Fibroblast of mammary gland (primary cell): ENCODE data around the gene CYP2A13.
"Not testable (repeated sequence)": the region's sequence is repeated elsewhere in the genome, so short reads cannot be mapped to it uniquely, and the experiment has no call there.

Experiments used
- DNase-seq: peaks from one replicate; pipeline ENCODE4 v3.0.0-alpha.2; 2010; ENCODE audit warnings: low read depth
- H3K4me3 ChIP-seq: 2 replicates; pipeline ENCODE4 v1.5.1; 2011; ENCODE audit warnings: low read depth, mild to moderate bottlenecking, low read length, moderate library complexity; ENCODE audit not compliant: control insufficient read depth
- TF ChIP-seq, protein P1 (sequence below): conservative IDR thresholded peaks from 2 replicates; pipeline ENCODE4 v1.5.1; 2011; ENCODE audit warnings: low read depth, low read length, inconsistent platforms; ENCODE audit not compliant: control insufficient read depth, insufficient read depth

The CYP2A13 gene

DNA sequence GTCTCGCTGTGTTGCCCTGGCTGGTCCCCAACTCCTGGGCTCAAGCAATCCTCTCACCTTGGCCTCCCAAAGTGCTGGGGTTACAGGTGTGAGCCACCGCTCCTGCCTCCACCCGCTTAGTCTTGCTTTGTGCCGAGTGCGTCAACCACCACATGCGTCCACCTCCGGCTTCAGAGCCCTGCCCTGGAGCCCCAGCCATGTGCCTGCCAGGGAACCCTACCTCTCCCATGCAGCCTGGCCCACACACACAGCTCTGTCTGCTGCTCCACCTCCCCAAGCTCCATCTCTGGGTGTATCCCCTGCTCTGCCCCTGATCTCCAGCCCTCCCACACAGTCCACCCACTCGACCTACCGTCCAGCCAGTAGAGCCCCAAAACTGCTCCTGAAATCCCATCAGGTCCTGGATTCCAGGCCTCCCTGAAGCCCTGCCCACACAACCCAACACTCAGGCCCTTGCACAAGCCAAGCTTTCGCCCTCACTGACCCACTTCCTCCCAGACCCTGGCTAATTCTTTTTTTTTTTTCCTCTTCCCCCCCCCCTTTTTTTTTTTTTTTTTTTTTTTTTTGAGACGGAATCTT is 35.6 kb downstream of the CYP2A13 start:
- TF ChIP-seq, protein P1, sequence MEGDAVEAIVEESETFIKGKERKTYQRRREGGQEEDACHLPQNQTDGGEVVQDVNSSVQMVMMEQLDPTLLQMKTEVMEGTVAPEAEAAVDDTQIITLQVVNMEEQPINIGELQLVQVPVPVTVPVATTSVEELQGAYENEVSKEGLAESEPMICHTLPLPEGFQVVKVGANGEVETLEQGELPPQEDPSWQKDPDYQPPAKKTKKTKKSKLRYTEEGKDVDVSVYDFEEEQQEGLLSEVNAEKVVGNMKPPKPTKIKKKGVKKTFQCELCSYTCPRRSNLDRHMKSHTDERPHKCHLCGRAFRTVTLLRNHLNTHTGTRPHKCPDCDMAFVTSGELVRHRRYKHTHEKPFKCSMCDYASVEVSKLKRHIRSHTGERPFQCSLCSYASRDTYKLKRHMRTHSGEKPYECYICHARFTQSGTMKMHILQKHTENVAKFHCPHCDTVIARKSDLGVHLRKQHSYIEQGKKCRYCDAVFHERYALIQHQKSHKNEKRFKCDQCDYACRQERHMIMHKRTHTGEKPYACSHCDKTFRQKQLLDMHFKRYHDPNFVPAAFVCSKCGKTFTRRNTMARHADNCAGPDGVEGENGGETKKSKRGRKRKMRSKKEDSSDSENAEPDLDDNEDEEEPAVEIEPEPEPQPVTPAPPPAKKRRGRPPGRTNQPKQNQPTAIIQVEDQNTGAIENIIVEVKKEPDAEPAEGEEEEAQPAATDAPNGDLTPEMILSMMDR, result no peak
- H3K4me3 ChIP-seq, result no peak overlapping the region
- DNase-seq, result no peak

DNA sequence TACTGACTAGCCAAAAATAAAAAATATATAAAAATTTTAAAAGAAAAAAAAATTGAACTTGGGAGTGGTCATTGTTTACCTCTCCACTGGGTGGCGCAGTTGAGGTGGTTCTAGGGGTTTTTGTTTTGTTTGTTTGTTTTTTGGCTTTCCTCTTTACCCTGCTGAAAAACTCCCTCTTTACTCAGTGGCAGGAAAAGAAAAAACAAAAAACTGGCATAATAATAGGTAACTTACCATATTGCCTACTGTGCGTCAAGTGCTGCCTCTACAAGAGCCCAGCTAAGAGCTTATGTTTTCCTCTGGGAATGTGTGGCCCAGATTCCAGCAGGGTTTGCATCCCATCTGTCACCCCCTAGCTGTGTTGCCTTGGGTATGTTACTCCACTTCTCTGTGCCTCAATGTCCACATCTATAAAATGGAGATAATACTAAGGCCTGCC is 38.5 kb downstream of the CYP2A13 start:
- TF ChIP-seq, protein P1, result peak; percentile 59
- peak; percentile 27 for DNase-seq

DNA sequence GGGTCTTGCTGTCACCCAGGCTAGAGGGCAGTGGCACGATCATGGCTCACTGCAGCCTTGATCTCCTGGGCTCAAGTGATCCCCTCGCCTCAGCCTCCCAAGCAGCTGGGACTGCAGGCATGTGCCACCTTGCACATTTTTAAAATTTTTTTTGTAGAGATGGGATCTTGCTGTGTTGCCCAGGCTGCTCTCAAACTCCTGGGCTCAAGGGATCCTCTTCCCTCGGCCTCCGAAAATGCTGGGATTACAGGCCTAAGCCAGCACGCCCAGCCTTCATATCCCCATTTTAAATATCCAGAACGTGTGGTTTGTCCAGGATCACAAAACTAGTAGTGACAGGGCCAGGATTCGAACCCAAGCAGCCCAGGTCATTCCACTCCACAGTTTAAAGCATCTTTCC is 39.1 kb downstream of the CYP2A13 start:
- DNase-seq, H3K4me3 ChIP-seq: not testable (repeated sequence)

More for the DNA sequence above, 38.5 kb downstream of the CYP2A13 start:
- H3K4me3 ChIP-seq, result not testable (repeated sequence)

DNA sequence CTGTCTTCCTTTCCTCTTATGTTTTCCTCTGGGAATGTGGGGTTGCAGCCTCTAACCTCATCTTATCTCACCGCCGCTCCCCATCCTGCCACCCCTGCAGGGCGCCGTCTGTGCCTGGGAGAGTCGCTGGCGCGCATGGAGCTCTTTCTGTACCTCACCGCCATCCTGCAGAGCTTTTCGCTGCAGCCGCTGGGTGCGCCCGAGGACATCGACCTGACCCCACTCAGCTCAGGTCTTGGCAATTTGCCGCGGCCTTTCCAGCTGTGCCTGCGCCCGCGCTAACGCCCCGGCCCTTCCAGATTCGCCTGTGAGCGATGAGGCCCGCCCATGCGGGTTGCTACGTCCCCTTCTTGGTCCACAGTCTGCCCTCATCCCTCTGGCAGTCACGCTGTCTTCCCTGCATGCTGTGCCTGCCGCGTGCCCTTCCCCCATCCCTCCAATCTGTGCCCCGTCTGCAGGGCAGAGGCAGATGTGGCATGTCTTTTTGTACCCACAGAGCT is 39.6 kb downstream of the CYP2A13 start:
- not testable (repeated sequence) for H3K4me3 ChIP-seq
- peak; percentile 28 for DNase-seq

DNA sequence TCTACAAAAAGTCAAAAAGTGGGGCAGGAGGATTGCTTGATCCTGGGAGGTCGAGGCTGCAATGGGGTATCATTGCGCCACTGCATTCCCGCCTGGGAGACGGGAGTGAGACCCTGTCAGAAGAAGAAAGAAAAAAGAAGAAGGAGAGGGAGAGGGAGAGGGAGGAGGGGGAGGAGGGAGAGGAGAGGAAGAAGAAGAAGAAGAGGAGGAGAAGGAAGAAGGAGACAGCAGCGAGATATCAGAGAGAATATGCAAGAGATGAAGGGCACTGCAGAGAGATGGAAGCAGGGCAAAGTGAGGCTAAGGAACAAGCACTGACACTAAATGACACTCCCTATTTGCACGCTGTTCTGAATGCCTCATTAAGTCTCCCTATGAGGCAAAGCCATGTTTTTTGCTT is 40.4 kb downstream of the CYP2A13 start:
- DNase-seq, result no peak
- no peak overlapping the region for H3K4me3 ChIP-seq
- TF ChIP-seq, protein P1, result no peak

DNA sequence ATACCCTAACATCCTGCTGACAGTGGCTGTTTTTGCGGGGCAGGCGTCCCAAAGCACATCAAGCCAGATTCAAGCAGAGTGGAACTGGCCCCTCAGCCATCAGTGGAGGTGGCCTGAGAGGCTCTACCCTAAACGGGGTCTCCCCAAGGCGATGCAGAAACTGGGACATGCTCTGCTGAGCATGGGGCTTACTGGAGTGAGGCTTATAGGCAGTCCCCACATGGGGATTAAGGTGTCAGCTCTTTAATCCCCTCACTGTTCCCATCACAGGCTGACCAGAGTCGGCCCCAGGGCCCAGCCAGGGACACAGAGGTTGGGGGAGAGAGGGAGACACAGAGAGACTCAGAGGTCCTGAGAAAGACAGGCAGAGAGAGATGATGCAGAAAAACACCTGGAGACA is 42.9 kb downstream of the CYP2A13 start:
- TF ChIP-seq, protein P1, result no peak
- no peak overlapping the region for H3K4me3 ChIP-seq
- no peak for DNase-seq

DNA sequence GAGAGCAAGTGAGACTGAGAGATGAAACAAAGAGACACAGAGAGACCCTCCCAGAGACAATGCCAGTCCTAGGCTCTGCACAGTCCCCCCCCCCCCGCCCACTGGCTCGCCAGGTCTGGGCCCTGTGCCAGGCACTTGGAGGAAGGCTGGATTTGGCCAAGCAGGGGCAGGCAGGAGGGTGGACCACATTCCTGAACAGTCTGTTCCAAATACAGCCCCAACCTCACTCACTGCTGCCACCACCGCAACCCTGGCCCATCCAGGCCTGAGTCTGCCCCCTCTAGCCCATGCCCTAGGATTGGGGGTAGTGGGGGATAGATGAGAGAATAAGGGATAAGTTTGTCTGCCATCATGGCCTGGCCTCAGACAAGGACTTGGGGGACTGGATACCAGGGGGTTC is 45.0 kb downstream of the CYP2A13 start:
- no peak overlapping the region for H3K4me3 ChIP-seq
- TF ChIP-seq, protein P1, result no peak
- no peak for DNase-seq

DNA sequence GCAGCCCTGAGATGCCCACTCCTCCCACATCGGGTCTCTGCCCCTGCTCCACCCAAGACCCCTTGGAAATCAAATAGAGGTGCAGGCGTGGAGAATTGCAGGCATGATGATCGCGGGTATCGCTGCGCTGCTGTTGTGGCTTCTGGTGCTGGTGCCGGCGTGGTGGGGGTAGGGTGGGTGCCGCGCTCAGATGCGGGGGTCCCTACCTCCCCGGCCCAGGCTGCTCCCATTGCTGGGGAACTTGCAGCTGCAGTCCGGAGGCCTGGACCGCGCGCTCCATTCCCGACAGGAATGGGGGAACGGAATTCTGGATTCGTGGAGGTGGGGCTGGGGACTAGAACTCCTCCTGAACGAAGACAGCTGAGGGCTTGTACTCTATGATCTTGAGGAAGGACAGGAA is 46.4 kb downstream of the CYP2A13 start:
- no peak overlapping the region for H3K4me3 ChIP-seq
- DNase-seq, result no peak
- TF ChIP-seq, protein P1, result no peak

DNA sequence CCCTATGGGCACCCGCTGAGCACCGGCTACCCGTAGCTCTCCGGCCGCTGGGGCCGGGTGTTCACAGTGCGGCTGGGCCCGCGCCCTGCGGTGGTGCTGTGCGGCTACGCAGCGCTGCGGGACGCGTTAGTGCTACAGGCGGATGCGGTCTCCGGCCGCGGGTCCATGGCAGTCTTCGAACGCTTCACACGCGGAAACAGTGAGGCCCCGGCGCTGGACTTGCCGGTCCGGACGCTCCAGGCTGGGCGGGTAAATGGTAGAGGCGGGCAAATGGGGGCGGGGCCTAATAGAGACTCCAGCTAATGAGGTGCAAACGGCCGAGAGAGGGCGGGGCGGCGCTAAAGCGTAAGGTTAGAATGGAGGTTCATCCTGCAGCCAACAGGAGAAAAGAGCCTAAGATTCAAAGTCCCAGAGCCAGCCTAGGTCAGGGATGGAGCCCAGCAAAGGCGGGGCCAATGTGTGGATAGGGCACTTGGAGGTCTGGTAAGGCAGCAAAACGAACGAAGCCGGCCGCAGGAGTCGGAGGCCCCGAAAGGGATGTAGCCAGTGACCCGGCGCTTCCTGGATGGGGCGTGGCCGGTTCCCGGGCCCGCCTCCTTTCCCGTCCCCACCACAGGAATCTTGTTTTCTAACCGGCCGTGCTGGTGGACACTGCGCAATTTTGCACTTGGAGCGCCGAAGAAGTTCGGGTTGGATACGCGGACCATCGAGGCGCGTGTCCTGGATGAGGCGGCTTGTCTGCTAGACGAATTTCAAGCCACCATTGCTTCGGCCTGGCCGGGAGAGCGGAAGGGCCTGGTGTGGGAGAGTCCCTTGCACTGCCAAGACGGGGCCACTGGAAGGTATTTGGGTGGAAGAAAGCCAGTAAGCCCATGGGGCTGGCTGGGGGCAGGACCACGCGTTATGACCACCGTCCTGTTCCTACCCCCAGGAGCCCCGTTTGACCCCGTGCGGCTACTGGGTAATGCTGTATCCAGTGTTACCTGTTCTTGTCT is 47.4 kb downstream of the CYP2A13 start:
- peak overlapping the region; percentile 32 for H3K4me3 ChIP-seq
- peak; percentile 33 for DNase-seq
